Liver (tissue), 9 donors: ENCODE measurements around the gene DIDO1. TPM values are rescaled to one million over a fixed set of nuclear protein-coding genes. Genes with fewer than 3 reads are reported as not detected.
A peak's percentile ranks its signal among the peaks of the same experiment; 100 is the strongest.

ENCODE experiments used
- DNase-seq: peaks from one replicate; pipeline ENCODE4 v3.0.0-alpha.2; 2017; ENCODE audit warnings: low spot score
- H3K27ac ChIP-seq, 2 donors: one replicate each; pipeline ENCODE4 v1.7.0; 2013; ENCODE audit warnings: inconsistent platforms in 2 of 2, low read length in 2 of 2, control low read depth in 1 of 2, low read depth in 1 of 2, mild to moderate bottlenecking in 1 of 2
- H3K27me3 ChIP-seq, 4 donors: one replicate each; pipeline versions ENCODE4 v1.6.1 to v1.7.0; 2013; ENCODE audit warnings: low read length in 3 of 4, inconsistent platforms in 1 of 4, mild to moderate bottlenecking in 1 of 4, moderate library complexity in 1 of 4; ENCODE audit not compliant: control insufficient read depth in 4 of 4, insufficient read depth in 4 of 4
- H3K36me3 ChIP-seq, 4 donors: one replicate each; pipeline versions ENCODE4 v1.6.1 to v1.7.0; 2013; ENCODE audit warnings: low read length in 3 of 4, mild to moderate bottlenecking in 3 of 4, low read depth in 1 of 4, moderate library complexity in 1 of 4; ENCODE audit not compliant: control insufficient read depth in 4 of 4, insufficient read depth in 3 of 4
- H3K4me1 ChIP-seq, 4 donors: one replicate each; pipeline versions ENCODE4 v1.6.1 to v1.7.0; 2013; ENCODE audit warnings: low read length in 3 of 4, mild to moderate bottlenecking in 3 of 4, moderate library complexity in 1 of 4; ENCODE audit not compliant: control insufficient read depth in 4 of 4, insufficient read depth in 4 of 4
- H3K4me3 ChIP-seq, 3 donors: one replicate each; pipeline versions ENCODE4 v1.6.1 to v1.7.0; 2013; ENCODE audit warnings: low read length in 3 of 3, control low read depth in 1 of 3, low read depth in 1 of 3, mild to moderate bottlenecking in 1 of 3
- H3K9ac ChIP-seq, 2 donors: one replicate each; pipeline ENCODE4 v1.7.0; 2013; ENCODE audit warnings: low read length in 2 of 2, mild to moderate bottlenecking in 2 of 2, moderate library complexity in 2 of 2, control low read depth in 1 of 2, low read depth in 1 of 2
- H3K9me3 ChIP-seq, 4 donors: one replicate each; pipeline versions ENCODE4 v1.6.1 to v1.7.0; 2013; ENCODE audit warnings: low read length in 3 of 4; ENCODE audit not compliant: control insufficient read depth in 4 of 4
- EGR1 ChIP-seq, 2 donors: IDR thresholded peaks; 2 replicates each; pipeline ENCODE4 v1.6.1; 2016 to 2018; ENCODE audit warnings: antibody characterized with exemption in 2 of 2, low read depth in 2 of 2
- FOXA1 ChIP-seq: IDR thresholded peaks from 2 replicates; pipeline ENCODE4 v1.6.1; 2016; ENCODE audit warnings: antibody characterized with exemption
- FOXA2 ChIP-seq: IDR thresholded peaks from 2 replicates; pipeline ENCODE4 v1.6.1; 2016; ENCODE audit warnings: antibody characterized with exemption
- GABPA ChIP-seq, 2 donors: IDR thresholded peaks in 1 of 2; conservative IDR thresholded peaks in 1 of 2; 2 replicates each; pipeline ENCODE4 v1.6.1; 2016; ENCODE audit warnings: antibody characterized with exemption in 2 of 2, mild to moderate bottlenecking in 1 of 2, moderate library complexity in 1 of 2
- HNF4A ChIP-seq, 2 donors: conservative IDR thresholded peaks; 2 replicates each; pipeline ENCODE4 v1.6.1; 2016; ENCODE audit warnings: antibody characterized with exemption in 2 of 2, mild to moderate bottlenecking in 2 of 2
- HNF4G ChIP-seq: IDR thresholded peaks from 2 replicates; pipeline ENCODE4 v1.6.1; 2016; ENCODE audit warnings: antibody characterized with exemption
- JUND ChIP-seq, 2 donors: IDR thresholded peaks; 2 replicates each; pipeline ENCODE4 v1.6.1; 2016; ENCODE audit warnings: antibody characterized with exemption in 2 of 2
- NR2F2 ChIP-seq: IDR thresholded peaks from 2 replicates; pipeline ENCODE4 v1.6.1; 2016; ENCODE audit warnings: antibody characterized with exemption
- RAD21 ChIP-seq, 2 donors: IDR thresholded peaks; 2 replicates each; pipeline ENCODE4 v1.6.1; 2016; ENCODE audit warnings: antibody characterized with exemption in 2 of 2, mild to moderate bottlenecking in 2 of 2
- RXRA ChIP-seq, 2 donors: IDR thresholded peaks; 2 replicates each; pipeline ENCODE4 v1.6.1; 2017 to 2018; ENCODE audit warnings: antibody characterized with exemption in 2 of 2, mild to moderate bottlenecking in 1 of 2
- SP1 ChIP-seq: IDR thresholded peaks from 2 replicates; pipeline ENCODE4 v1.6.1; 2018; ENCODE audit warnings: antibody characterized with exemption, mild to moderate bottlenecking
- TAF1 ChIP-seq: conservative IDR thresholded peaks from 2 replicates; pipeline ENCODE4 v1.6.1; 2016; ENCODE audit warnings: antibody characterized with exemption, mild to moderate bottlenecking
- YY1 ChIP-seq: IDR thresholded peaks from 2 replicates; pipeline ENCODE4 v1.6.1; 2016; ENCODE audit warnings: antibody characterized with exemption, mild to moderate bottlenecking
- WGBS: extraction: QIAGEN DNeasy Blood & Tissue Kit; methylation state at CpG from one replicate; pipeline ENCODE4 v1.1.7; 2013; 5-methylcytosine and 5-hydroxymethylcytosine counted together
- polyA plus RNA-seq, 2 donors: library from polyadenylated mRNA; stranded (reverse) in 1 of 2; unstranded in 1 of 2; fragments of 200-250 nt in 1 of 2; fragments of >200 nt in 1 of 2; fragmentation: Nextera tagmentation in 1 of 2; extraction: Ambion mirVana in 1 of 2; gene quantifications; one replicate each; pipeline versions ENCODE4 v1.2.1 to v1.2.3, GENCODE V29; 2013 to 2015
- total RNA-seq, 2 donors: library from RNA; depleted of rRNA; stranded (reverse); fragments of >200 nt; gene quantifications; one replicate each; pipeline ENCODE4 v1.2.3, GENCODE V29; 2014
- TF ChIP-seq, protein P1 (sequence below): IDR thresholded peaks from 2 replicates; pipeline ENCODE4 v1.6.1; 2016; ENCODE audit warnings: antibody characterized with exemption
- TF ChIP-seq, protein P2 (sequence below): IDR thresholded peaks from 2 replicates; pipeline ENCODE4 v1.6.1; 2016; ENCODE audit warnings: antibody characterized with exemption, mild to moderate bottlenecking
- TF ChIP-seq, protein P3 (sequence below): IDR thresholded peaks from 2 replicates; pipeline ENCODE4 v1.6.1; 2016; ENCODE audit warnings: antibody characterized with exemption
- TF ChIP-seq, protein P4 (sequence below): fragments of 150-350 bp; IDR thresholded peaks from 2 replicates; pipeline ENCODE4 v1.5.1; 2017; ENCODE audit warnings: improper control_type of control experiment, low read depth, low read length; ENCODE audit not compliant: missing input control
- TF ChIP-seq, protein P5 (sequence below): IDR thresholded peaks from 2 replicates; pipeline ENCODE4 v1.6.1; 2016; ENCODE audit warnings: antibody characterized with exemption
- donor health status: healthy.
- donor health status: healthy.
- donor health status: healthy.
- donor health status: healthy.
- donor health status: healthy.

The DIDO1 gene
- total and polyA plus RNA-seq, 4 donors, result 10.1 to 43.1 (median 17.4) TPM

DNA sequence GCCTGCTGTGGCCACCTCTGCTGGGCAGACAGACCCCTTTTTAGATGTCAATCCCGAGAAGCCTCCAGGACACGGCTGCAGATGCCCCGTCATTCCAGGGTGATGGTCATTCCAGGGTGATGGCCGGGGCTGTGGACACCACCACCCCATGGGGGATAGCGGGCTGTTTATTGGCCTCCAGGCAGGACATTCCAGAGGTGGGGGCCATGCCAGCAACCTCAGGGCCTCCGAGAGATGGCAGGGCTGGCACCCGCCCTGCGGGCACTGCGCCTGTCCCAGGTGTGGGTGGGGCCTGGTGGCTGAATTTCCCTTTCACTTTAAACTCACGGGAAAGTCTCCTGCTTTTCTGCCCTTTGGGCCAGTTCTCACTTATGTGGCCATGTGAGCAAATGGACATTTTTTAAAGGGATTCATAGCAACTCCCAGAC, 94.9 kb downstream of the DIDO1 start:
- H3K9me3 ChIP-seq, result no peaks in the 10 kb centered on the region
- no peak overlapping the region for H3K9ac ChIP-seq
- H3K27me3 ChIP-seq, result no peaks in the 10 kb centered on the region
- no peak for DNase-seq
- H3K27ac ChIP-seq, result peak overlapping the region; percentile 78 to 94
- H3K4me1 ChIP-seq, result peaks cover 11 to 31% (median 21%) of the 10 kb centered on the region in 4 donors
- no peak for TF ChIP-seq FOXA2
- peak; percentile 41 to 43 for TF ChIP-seq RXRA (IDR thresholded peaks at IDR 0.05)
- TF ChIP-seq SP1, result peak; percentile 79
- TF ChIP-seq NR2F2, result no peak
- peak in 1 of 2 donors; percentile 35 for TF ChIP-seq RAD21 (IDR thresholded peaks at IDR 0.05)
- TF ChIP-seq, protein P1, sequence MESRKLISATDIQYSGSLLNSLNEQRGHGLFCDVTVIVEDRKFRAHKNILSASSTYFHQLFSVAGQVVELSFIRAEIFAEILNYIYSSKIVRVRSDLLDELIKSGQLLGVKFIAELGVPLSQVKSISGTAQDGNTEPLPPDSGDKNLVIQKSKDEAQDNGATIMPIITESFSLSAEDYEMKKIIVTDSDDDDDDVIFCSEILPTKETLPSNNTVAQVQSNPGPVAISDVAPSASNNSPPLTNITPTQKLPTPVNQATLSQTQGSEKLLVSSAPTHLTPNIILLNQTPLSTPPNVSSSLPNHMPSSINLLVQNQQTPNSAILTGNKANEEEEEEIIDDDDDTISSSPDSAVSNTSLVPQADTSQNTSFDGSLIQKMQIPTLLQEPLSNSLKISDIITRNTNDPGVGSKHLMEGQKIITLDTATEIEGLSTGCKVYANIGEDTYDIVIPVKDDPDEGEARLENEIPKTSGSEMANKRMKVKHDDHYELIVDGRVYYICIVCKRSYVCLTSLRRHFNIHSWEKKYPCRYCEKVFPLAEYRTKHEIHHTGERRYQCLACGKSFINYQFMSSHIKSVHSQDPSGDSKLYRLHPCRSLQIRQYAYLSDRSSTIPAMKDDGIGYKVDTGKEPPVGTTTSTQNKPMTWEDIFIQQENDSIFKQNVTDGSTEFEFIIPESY, result no peak
- TF ChIP-seq, protein P2, sequence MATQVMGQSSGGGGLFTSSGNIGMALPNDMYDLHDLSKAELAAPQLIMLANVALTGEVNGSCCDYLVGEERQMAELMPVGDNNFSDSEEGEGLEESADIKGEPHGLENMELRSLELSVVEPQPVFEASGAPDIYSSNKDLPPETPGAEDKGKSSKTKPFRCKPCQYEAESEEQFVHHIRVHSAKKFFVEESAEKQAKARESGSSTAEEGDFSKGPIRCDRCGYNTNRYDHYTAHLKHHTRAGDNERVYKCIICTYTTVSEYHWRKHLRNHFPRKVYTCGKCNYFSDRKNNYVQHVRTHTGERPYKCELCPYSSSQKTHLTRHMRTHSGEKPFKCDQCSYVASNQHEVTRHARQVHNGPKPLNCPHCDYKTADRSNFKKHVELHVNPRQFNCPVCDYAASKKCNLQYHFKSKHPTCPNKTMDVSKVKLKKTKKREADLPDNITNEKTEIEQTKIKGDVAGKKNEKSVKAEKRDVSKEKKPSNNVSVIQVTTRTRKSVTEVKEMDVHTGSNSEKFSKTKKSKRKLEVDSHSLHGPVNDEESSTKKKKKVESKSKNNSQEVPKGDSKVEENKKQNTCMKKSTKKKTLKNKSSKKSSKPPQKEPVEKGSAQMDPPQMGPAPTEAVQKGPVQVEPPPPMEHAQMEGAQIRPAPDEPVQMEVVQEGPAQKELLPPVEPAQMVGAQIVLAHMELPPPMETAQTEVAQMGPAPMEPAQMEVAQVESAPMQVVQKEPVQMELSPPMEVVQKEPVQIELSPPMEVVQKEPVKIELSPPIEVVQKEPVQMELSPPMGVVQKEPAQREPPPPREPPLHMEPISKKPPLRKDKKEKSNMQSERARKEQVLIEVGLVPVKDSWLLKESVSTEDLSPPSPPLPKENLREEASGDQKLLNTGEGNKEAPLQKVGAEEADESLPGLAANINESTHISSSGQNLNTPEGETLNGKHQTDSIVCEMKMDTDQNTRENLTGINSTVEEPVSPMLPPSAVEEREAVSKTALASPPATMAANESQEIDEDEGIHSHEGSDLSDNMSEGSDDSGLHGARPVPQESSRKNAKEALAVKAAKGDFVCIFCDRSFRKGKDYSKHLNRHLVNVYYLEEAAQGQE, result no peak
- peak; percentile 64 to 65 for TF ChIP-seq HNF4A (conservative IDR thresholded peaks at IDR 0.05)
- no peak for TF ChIP-seq JUND (IDR thresholded peaks at IDR 0.05)
- TF ChIP-seq, protein P3, sequence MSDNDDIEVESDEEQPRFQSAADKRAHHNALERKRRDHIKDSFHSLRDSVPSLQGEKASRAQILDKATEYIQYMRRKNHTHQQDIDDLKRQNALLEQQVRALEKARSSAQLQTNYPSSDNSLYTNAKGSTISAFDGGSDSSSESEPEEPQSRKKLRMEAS, result no peak
- WGBS, result 48% methylated on average over 10 of the region's 10 CpGs
- no peaks in the 10 kb centered on the region for H3K36me3 ChIP-seq
- H3K4me3 ChIP-seq, result no peak overlapping the region

DNA sequence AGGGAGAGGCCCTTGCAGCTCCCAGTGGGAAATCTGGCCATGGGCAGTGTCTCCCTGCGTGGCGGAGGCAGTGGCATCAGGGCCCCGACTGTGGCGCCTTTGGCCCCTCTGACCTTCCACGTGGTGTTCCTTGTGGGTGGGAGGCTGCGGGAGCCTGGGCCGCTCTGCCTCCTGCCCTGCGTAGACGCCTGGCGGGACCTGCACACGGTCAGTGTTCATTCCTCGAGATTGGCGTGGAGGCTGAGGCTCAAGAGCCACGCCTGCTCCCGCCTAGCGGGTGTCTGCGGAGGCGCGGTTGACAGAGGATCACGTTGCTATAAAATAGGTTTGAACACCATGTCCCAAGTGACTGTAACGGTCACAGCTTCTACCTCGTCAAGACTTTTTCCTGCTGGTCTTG, 95.5 kb downstream of the DIDO1 start:
- no peaks in the 10 kb centered on the region for H3K36me3 ChIP-seq
- DNase-seq, result no peak
- no peak overlapping the region for H3K9ac ChIP-seq
- no peaks in the 10 kb centered on the region for H3K9me3 ChIP-seq
- H3K27me3 ChIP-seq, result no peaks in the 10 kb centered on the region
- TF ChIP-seq GABPA (IDR thresholded peaks at IDR 0.05 in 1 of 2, conservative IDR thresholded peaks at IDR 0.05 in 1 of 2), result no peak
- TF ChIP-seq YY1, result no peak
- TF ChIP-seq RXRA (IDR thresholded peaks at IDR 0.05), result no peak
- TF ChIP-seq, protein P1, result no peak
- no peak for TF ChIP-seq EGR1 (IDR thresholded peaks at IDR 0.05; ENCODE audit: low read depth in 2 of 2)
- TF ChIP-seq, protein P3, result no peak
- TF ChIP-seq, protein P4, sequence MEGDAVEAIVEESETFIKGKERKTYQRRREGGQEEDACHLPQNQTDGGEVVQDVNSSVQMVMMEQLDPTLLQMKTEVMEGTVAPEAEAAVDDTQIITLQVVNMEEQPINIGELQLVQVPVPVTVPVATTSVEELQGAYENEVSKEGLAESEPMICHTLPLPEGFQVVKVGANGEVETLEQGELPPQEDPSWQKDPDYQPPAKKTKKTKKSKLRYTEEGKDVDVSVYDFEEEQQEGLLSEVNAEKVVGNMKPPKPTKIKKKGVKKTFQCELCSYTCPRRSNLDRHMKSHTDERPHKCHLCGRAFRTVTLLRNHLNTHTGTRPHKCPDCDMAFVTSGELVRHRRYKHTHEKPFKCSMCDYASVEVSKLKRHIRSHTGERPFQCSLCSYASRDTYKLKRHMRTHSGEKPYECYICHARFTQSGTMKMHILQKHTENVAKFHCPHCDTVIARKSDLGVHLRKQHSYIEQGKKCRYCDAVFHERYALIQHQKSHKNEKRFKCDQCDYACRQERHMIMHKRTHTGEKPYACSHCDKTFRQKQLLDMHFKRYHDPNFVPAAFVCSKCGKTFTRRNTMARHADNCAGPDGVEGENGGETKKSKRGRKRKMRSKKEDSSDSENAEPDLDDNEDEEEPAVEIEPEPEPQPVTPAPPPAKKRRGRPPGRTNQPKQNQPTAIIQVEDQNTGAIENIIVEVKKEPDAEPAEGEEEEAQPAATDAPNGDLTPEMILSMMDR, result no peak
- no peak for TF ChIP-seq JUND (IDR thresholded peaks at IDR 0.05)
- no peak for TF ChIP-seq HNF4A (conservative IDR thresholded peaks at IDR 0.05)
- TF ChIP-seq, protein P2, result no peak
- TF ChIP-seq SP1, result no peak
- no peak for TF ChIP-seq FOXA1
- TF ChIP-seq RAD21 (IDR thresholded peaks at IDR 0.05), result no peak
- no peak for TF ChIP-seq HNF4G
- no peak for TF ChIP-seq NR2F2
- TF ChIP-seq, protein P5, sequence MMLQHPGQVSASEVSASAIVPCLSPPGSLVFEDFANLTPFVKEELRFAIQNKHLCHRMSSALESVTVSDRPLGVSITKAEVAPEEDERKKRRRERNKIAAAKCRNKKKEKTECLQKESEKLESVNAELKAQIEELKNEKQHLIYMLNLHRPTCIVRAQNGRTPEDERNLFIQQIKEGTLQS, result no peak
- no peak for TF ChIP-seq FOXA2
- no peak for TF ChIP-seq TAF1
- 87% methylated on average over 22 of the region's 22 CpGs for WGBS
- H3K27ac ChIP-seq, result no peak overlapping the region
- no peak overlapping the region for H3K4me3 ChIP-seq
- H3K4me1 ChIP-seq, result peaks cover 11 to 28% (median 21%) of the 10 kb centered on the region in 4 donors
